Suprapubic skin (tissue), 4 donors: ENCODE measurements around the gene DUSP7. TPM values are rescaled to one million over a fixed set of nuclear protein-coding genes. Genes with fewer than 3 reads are reported as not detected.

Source experiments
- DNase-seq, 2 donors: peaks; one replicate each; pipeline ENCODE4 v3.0.0-alpha.2; 2019; ENCODE audit warnings: low spot score in 2 of 2
- H3K27ac ChIP-seq: fragments of 200-600 bp; sonication (generic); one replicate; pipeline ENCODE4 v1.5.1; 2019
- H3K27me3 ChIP-seq: fragments of 200-600 bp; sonication (generic); one replicate; pipeline ENCODE4 v1.5.1; 2019
- H3K36me3 ChIP-seq: fragments of 200-600 bp; sonication (generic); one replicate; pipeline ENCODE4 v1.5.1; 2019
- H3K4me1 ChIP-seq: fragments of 200-600 bp; sonication (generic); one replicate; pipeline ENCODE4 v1.5.1; 2019
- H3K4me3 ChIP-seq: fragments of 200-600 bp; sonication (generic); one replicate; pipeline ENCODE4 v1.5.1; 2019; ENCODE audit warnings: mild to moderate bottlenecking
- H3K9me3 ChIP-seq: fragments of 200-600 bp; sonication (generic); one replicate; pipeline ENCODE4 v1.5.1; 2019
- CTCF ChIP-seq, 2 donors: fragments of 200-600 bp in 1 of 2; fragments of 450-650 bp in 1 of 2; sonication (generic) in 1 of 2; IDR thresholded peaks; one replicate each; pipeline ENCODE4 v1.5.1; 2016 to 2019; ENCODE audit warnings: antibody characterized with exemption in 2 of 2, mild to moderate bottlenecking in 1 of 2, moderate library complexity in 1 of 2
- EP300 ChIP-seq: sonication (generic); formaldehyde crosslinking; IDR thresholded peaks from one replicate; pipeline ENCODE4 v1.6.1; 2017; ENCODE audit warnings: antibody characterized with exemption
- POLR2A ChIP-seq, 2 donors: fragments of 450-650 bp; IDR thresholded peaks; one replicate each; pipeline ENCODE4 v1.6.1; 2017; ENCODE audit warnings: antibody characterized with exemption in 2 of 2, mild to moderate bottlenecking in 2 of 2, moderate library complexity in 2 of 2
- POLR2AphosphoS5 ChIP-seq, 3 donors: sonication (generic); formaldehyde crosslinking; IDR thresholded peaks; one replicate each; pipeline ENCODE4 v1.6.1; 2017; ENCODE audit warnings: antibody characterized with exemption in 3 of 3
- WGBS: methylation state at CpG from one replicate; pipeline ENCODE4 v1.1.5; 2018; 5-methylcytosine and 5-hydroxymethylcytosine counted together
- total RNA-seq, 4 donors: library from RNA; depleted of rRNA; stranded (reverse); fragments of >200 nt; gene quantifications; one replicate each; pipeline ENCODE4 v1.1.0, GENCODE V29; 2016

Gene DUSP7
- total RNA-seq, 4 donors from 2014 or later, result 91.1 to 190 (median 146) TPM

- Histone ChIP-seq H3K36me3 (no peaks in the 10 kb centered on the region), H3K27ac (no peak overlapping the region), H3K4me3 (no peak overlapping the region), H3K27me3 (no peaks in the 10 kb centered on the region), H3K4me1 (peaks cover 27% of the 10 kb centered on the region), H3K9me3 (no peaks in the 10 kb centered on the region)
- no peak for DNase-seq
- TF ChIP-seq POLR2AphosphoS5 (IDR thresholded peaks at IDR 0.05), result no peak
- no peak for TF ChIP-seq POLR2A (IDR thresholded peaks at IDR 0.05)
- TF ChIP-seq CTCF (IDR thresholded peaks at IDR 0.05), result no peak
- no peak for TF ChIP-seq EP300
- WGBS, result 89% methylated on average over 6 of the region's 6 CpGs
Observed at GRCh38 chr3:52006820-52007133, 49.6 kb downstream of the DUSP7 start.

- H3K36me3 ChIP-seq, result no peaks in the 10 kb centered on the region
- DNase-seq, result no peak
- TF ChIP-seq POLR2AphosphoS5 (IDR thresholded peaks at IDR 0.05), result no peak
- TF ChIP-seq CTCF (IDR thresholded peaks at IDR 0.05), result no peak
- no peak for TF ChIP-seq EP300
- TF ChIP-seq POLR2A (IDR thresholded peaks at IDR 0.05), result no peak
- no peaks in the 10 kb centered on the region for H3K9me3 ChIP-seq
- no peak overlapping the region for H3K27ac ChIP-seq
- H3K4me3 ChIP-seq, result no peak overlapping the region
- H3K27me3 ChIP-seq, result no peaks in the 10 kb centered on the region
- WGBS, result 72% methylated on average over 5 of the region's 8 CpGs
- H3K4me1 ChIP-seq, result peaks cover 32% of the 10 kb centered on the region
Observed at GRCh38 chr3:52006017-52006819, 50.2 kb downstream of the DUSP7 start.

GRCh38 chr3:52005571-52005986 lies 50.8 kb downstream of the DUSP7 start:
- Histone ChIP-seq H3K27ac (no peak overlapping the region), H3K4me3 (no peak overlapping the region), H3K36me3 (no peaks in the 10 kb centered on the region), H3K27me3 (no peaks in the 10 kb centered on the region), H3K4me1 (peaks cover 32% of the 10 kb centered on the region), H3K9me3 (no peaks in the 10 kb centered on the region)
- DNase-seq, result no peak
- WGBS, result 10% methylated on average over 10 of the region's 15 CpGs
- no peak for TF ChIP-seq EP300
- TF ChIP-seq POLR2AphosphoS5 (IDR thresholded peaks at IDR 0.05), result no peak
- no peak for TF ChIP-seq POLR2A (IDR thresholded peaks at IDR 0.05)
- TF ChIP-seq CTCF (IDR thresholded peaks at IDR 0.05), result no peak

- TF ChIP-seq POLR2AphosphoS5 (IDR thresholded peaks at IDR 0.05) (no peak), POLR2A (IDR thresholded peaks at IDR 0.05) (no peak), CTCF (IDR thresholded peaks at IDR 0.05) (no peak), EP300 (no peak)
- 100% methylated on average over 1 of the region's 4 CpGs for WGBS
- Histone ChIP-seq H3K9me3 (no peaks in the 10 kb centered on the region), H3K4me1 (peaks cover 32% of the 10 kb centered on the region), H3K4me3 (no peak overlapping the region), H3K36me3 (no peaks in the 10 kb centered on the region), H3K27ac (no peak overlapping the region), H3K27me3 (no peaks in the 10 kb centered on the region)
- DNase-seq, result no peak
Observed at GRCh38 chr3:52004906-52005395, 51.4 kb downstream of the DUSP7 start.

- Histone ChIP-seq H3K4me3 (no peak overlapping the region), H3K4me1 (peaks cover 32% of the 10 kb centered on the region), H3K9me3 (no peaks in the 10 kb centered on the region), H3K27ac (no peak overlapping the region), H3K27me3 (no peaks in the 10 kb centered on the region), H3K36me3 (no peaks in the 10 kb centered on the region)
- TF ChIP-seq EP300 (no peak), CTCF (IDR thresholded peaks at IDR 0.05) (peak in 1 of 2 donors; percentile 13)
- DNase-seq, result no peak
- 68% methylated on average over 10 of the region's 16 CpGs for WGBS
Observed at GRCh38 chr3:52004163-52004787, 52.1 kb downstream of the DUSP7 start.
